ENCODE results near the gene ADCY3. TPM values are rescaled to one million over a fixed set of nuclear protein-coding genes. Genes with fewer than 3 reads are reported as not detected.

The ADCY3 gene
- total and polyA plus RNA-seq, 2 of the 13 experiments (the other 11 are each of a cell fraction or from before 2014, with no cell fraction given) = 0.11 to 0.61 TPM

GRCh38 chr2:24870891-24871705, 48.9 kb downstream of the ADCY3 start (continued):
- no peak for TF ChIP-seq KIAA2018 (CRISPR knock-in tag; IDR thresholded peaks at IDR 0.05; ENCODE audit: borderline replicate concordance)
- no peak for TF ChIP-seq DZIP1 (CRISPR knock-in tag; IDR thresholded peaks at IDR 0.05)
- no peak for TF ChIP-seq U2AF1 (optimal IDR thresholded peaks at IDR 0.05; ENCODE audit: low read depth, low read length)
- TF ChIP-seq CBX5 (CRISPR knock-in tag; IDR thresholded peaks at IDR 0.05; ENCODE audit: borderline replicate concordance) = no peak

All from HepG2 (cell line).